Activated T-helper 17 cell treated with anti-CD3 and anti-CD28 coated beads, Interleukin-2, amount 50 U/mL, for 72 hours (primary cell): ENCODE results near the gene ATG5. TPM values are rescaled to one million over a fixed set of nuclear protein-coding genes. Genes with fewer than 3 reads are reported as not detected.
"Not testable (repeated sequence)": the region's sequence is repeated elsewhere in the genome, so short reads cannot be mapped to it uniquely, and the experiment has no call there.

Source experiments
- ATAC-seq: fragments of 150-1000 bp; cut with Tn5 transposase; replicated peaks from 2 replicates; pipeline ENCODE4 v1.10.0; 2021; ENCODE audit warnings: mild to moderate bottlenecking, moderate library complexity
- H3K27ac Mint-ChIP-seq: one replicate; pipeline ENCODE4 v1.8.0; 2022; ENCODE audit warnings: mixed read lengths
- H3K27me3 Mint-ChIP-seq: one replicate; pipeline ENCODE4 v1.8.0; 2022; ENCODE audit warnings: mixed read lengths
- H3K36me3 Mint-ChIP-seq: one replicate; pipeline ENCODE4 v1.8.0; 2022; ENCODE audit warnings: low read depth, mild to moderate bottlenecking, mixed read lengths
- H3K4me1 Mint-ChIP-seq: one replicate; pipeline ENCODE4 v1.8.0; 2022; ENCODE audit warnings: mixed read lengths
- H3K4me3 Mint-ChIP-seq: one replicate; pipeline ENCODE4 v1.8.0; 2022; ENCODE audit warnings: mild to moderate bottlenecking, mixed read lengths
- H3K9me3 Mint-ChIP-seq: one replicate; pipeline ENCODE4 v1.8.0; 2022; ENCODE audit warnings: mixed read lengths
- total RNA-seq, 2 donors: library from RNA; stranded (reverse); gene quantifications; one replicate each; pipeline ENCODE4 v1.2.3, GENCODE V29; 2022

Gene ATG5
- total RNA-seq, 2 donors from 2014 or later: 24.3 to 47.4 TPM

DNA sequence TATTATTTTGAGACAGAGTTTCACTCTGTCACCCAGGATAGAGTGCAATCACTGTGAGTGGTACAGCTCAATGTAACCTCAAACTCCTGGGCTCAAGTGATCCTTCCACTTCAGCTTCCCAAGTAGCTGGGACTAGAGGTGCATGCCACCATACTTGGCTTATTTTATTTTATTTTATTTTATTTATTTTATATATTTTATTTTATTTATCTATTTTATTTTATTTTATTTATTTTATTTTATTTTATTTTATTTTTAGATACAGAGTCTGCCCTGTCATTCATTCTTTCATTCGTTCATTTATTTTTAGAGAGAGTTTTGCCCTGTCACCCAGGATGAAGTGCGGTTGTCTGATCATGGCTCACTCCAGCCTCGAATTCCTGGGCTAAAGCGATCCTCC, 35.5 kb downstream of the ATG5 start:
- Mint-ChIP-seq H3K36me3 (peaks cover 51% of the 10 kb centered on the region), H3K9me3 (no peaks in the 10 kb centered on the region), H3K27me3 (no peaks in the 10 kb centered on the region), H3K4me3 (no peak overlapping the region), H3K4me1 (peaks cover 7% of the 10 kb centered on the region), H3K27ac (no peak overlapping the region)
- ATAC-seq: no peak

GRCh38 chr6:106287215-106287614, 38.3 kb downstream of the ATG5 start:
- ATAC-seq: no peak
- H3K36me3 Mint-ChIP-seq: peaks cover 37% of the 10 kb centered on the region
- no peak overlapping the region for H3K27ac Mint-ChIP-seq
- peaks cover 10% of the 10 kb centered on the region for H3K4me1 Mint-ChIP-seq
- no peaks in the 10 kb centered on the region for H3K9me3 Mint-ChIP-seq
- no peaks in the 10 kb centered on the region for H3K27me3 Mint-ChIP-seq
- H3K4me3 Mint-ChIP-seq: no peak overlapping the region

GRCh38 chr6:106286746-106287145, 38.8 kb downstream of the ATG5 start:
- Mint-ChIP-seq H3K4me1 (peaks cover 14% of the 10 kb centered on the region), H3K9me3 (no peaks in the 10 kb centered on the region), H3K36me3 (peaks cover 32% of the 10 kb centered on the region), H3K27ac (no peak overlapping the region), H3K4me3 (no peak overlapping the region), H3K27me3 (no peaks in the 10 kb centered on the region)
- ATAC-seq: no peak

DNA sequence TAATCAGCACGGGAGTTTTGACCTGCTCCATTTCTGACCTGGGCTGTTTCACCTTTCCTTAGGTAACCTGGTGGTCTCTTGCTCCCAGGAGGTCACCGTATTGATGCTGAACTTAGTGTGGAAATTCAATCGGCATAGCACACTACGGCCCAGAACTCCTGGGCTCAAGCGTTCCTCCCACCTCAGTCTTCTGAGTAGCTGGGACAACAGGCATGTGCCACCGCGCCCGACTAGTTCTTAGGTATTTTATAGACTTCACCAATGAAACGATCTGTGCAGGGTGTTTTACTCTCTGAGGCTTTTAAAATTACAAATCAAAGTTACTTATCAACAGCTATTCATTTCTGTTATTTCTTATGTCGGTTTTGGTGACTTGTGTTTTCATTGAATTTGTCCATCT, 42.1 kb downstream of the ATG5 start:
- Mint-ChIP-seq H3K27me3 (no peaks in the 10 kb centered on the region), H3K9me3 (no peaks in the 10 kb centered on the region), H3K36me3 (peaks cover 23% of the 10 kb centered on the region), H3K4me1 (peaks cover 29% of the 10 kb centered on the region), H3K4me3 (no peak overlapping the region), H3K27ac (no peak overlapping the region)
- no peak for ATAC-seq

- peak overlapping the region; percentile 29 for H3K27ac Mint-ChIP-seq
- peaks cover 29% of the 10 kb centered on the region for H3K4me1 Mint-ChIP-seq
- H3K9me3 Mint-ChIP-seq: no peaks in the 10 kb centered on the region
- peaks cover 29% of the 10 kb centered on the region for H3K36me3 Mint-ChIP-seq
- H3K27me3 Mint-ChIP-seq: no peaks in the 10 kb centered on the region
- peak; percentile 88 for ATAC-seq
- peak overlapping the region; percentile 5 for H3K4me3 Mint-ChIP-seq
Measured at GRCh38 chr6:106281661-106282060, 43.9 kb downstream of the ATG5 start.

- no peaks in the 10 kb centered on the region for H3K9me3 Mint-ChIP-seq
- peaks cover 35% of the 10 kb centered on the region for H3K36me3 Mint-ChIP-seq
- peak overlapping the region; percentile 29 for H3K27ac Mint-ChIP-seq
- H3K4me1 Mint-ChIP-seq: peaks cover 27% of the 10 kb centered on the region
- no peaks in the 10 kb centered on the region for H3K27me3 Mint-ChIP-seq
- H3K4me3 Mint-ChIP-seq: peak overlapping the region; percentile 25
- ATAC-seq: peak; percentile 60
Measured at GRCh38 chr6:106281088-106281487, 44.5 kb downstream of the ATG5 start.

DNA sequence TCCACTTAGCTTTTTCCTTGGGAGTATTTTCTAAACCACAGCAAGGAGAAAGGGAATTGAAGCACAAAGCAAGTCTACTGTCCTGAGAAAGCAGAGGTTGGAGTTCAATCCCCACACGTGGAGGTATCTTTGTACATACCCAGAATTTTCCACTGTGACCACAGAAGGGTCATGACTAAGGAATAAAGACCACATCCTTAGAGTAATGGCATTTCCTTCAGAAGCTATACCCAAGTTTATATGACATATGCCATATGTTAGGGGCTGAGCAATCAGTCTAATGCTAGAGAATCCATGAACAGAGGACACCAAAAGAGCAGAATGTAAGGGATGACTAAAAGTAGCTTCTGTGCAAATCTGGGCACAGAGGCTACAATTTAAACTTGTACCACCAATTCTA, 46.4 kb downstream of the ATG5 start:
- Mint-ChIP-seq H3K4me1 (peaks cover 24% of the 10 kb centered on the region), H3K9me3 (no peaks in the 10 kb centered on the region), H3K27me3 (no peaks in the 10 kb centered on the region), H3K36me3 (peaks cover 30% of the 10 kb centered on the region), H3K27ac (peak overlapping the region; percentile 32), H3K4me3 (no peak overlapping the region)
- peak; percentile 57 for ATAC-seq

DNA sequence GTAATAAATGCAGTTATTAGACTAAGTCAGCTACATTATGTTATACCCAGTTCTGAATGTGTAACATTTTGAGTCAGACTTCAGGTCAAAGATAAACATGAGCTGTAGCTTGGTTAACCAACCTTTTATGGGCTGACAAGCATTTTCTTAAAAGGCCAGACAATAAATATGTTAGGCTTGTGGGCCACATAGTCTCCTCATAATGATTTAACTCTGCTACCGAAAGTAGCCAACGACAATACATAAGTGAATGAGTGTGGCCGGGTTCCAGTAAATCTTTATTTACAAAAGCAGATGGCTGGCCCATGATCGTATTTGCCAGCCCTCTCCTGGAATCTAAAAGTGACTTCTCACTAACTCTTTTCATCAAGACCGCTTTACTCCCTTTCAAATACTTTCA, 49.9 kb downstream of the ATG5 start:
- Mint-ChIP-seq H3K4me1 (peaks cover 11% of the 10 kb centered on the region), H3K27me3 (no peaks in the 10 kb centered on the region), H3K4me3 (no peak overlapping the region), H3K27ac (no peak overlapping the region), H3K36me3 (peaks cover 30% of the 10 kb centered on the region), H3K9me3 (no peaks in the 10 kb centered on the region)
- peak; percentile 71 for ATAC-seq

DNA sequence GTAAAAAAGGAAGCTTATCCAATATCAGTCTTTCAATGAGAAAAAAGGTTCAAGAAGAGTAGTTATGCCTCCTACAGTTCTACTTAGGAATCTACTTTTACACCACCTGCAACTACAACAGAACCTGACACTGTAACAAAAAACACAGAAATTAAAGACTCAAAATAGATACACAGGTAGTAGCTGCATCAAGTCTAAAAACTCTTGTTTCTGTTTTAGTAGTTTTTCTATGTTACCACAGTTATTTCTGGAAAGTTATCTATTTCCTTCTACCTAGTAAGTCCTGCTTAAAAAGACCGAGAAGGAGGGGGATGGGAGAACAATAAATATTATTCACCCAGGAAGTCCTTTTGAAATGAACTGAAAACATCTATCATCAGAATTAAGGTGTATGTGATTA, 52.5 kb downstream of the ATG5 start:
- no peak overlapping the region for H3K27ac Mint-ChIP-seq
- no peaks in the 10 kb centered on the region for H3K27me3 Mint-ChIP-seq
- peaks cover 18% of the 10 kb centered on the region for H3K36me3 Mint-ChIP-seq
- no peaks in the 10 kb centered on the region for H3K9me3 Mint-ChIP-seq
- ATAC-seq: peak; percentile 33
- no peak overlapping the region for H3K4me3 Mint-ChIP-seq
- H3K4me1 Mint-ChIP-seq: peaks cover 11% of the 10 kb centered on the region

GRCh38 chr6:106272287-106272686, 53.3 kb downstream of the ATG5 start:
- Mint-ChIP-seq H3K9me3 (no peaks in the 10 kb centered on the region), H3K4me1 (peaks cover 16% of the 10 kb centered on the region), H3K36me3 (peaks cover 23% of the 10 kb centered on the region), H3K4me3 (no peak overlapping the region), H3K27ac (no peak overlapping the region), H3K27me3 (no peaks in the 10 kb centered on the region)
- peak; percentile 71 for ATAC-seq

DNA sequence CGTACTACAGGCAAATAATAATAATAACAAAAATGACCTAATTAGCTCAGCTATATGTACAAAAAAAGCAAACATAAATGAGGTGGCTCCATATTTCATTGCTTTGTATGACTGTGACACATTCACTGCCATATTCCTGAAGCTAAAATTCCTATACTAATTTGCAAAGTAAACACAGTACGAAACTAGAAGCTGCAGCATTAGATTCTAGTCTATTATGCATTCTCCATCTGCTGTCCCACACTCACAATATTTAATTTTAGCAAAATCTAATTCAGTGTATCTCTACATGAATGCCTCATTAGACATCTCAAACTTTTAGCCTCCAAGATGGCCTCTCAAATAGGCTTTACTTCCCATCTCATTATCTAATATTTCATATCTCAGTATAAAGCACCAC, 55.1 kb downstream of the ATG5 start:
- Mint-ChIP-seq H3K4me3 (no peak overlapping the region), H3K4me1 (peaks cover 17% of the 10 kb centered on the region), H3K9me3 (no peaks in the 10 kb centered on the region), H3K27me3 (no peaks in the 10 kb centered on the region), H3K27ac (no peak overlapping the region), H3K36me3 (peaks cover 28% of the 10 kb centered on the region)
- ATAC-seq: no peak

DNA sequence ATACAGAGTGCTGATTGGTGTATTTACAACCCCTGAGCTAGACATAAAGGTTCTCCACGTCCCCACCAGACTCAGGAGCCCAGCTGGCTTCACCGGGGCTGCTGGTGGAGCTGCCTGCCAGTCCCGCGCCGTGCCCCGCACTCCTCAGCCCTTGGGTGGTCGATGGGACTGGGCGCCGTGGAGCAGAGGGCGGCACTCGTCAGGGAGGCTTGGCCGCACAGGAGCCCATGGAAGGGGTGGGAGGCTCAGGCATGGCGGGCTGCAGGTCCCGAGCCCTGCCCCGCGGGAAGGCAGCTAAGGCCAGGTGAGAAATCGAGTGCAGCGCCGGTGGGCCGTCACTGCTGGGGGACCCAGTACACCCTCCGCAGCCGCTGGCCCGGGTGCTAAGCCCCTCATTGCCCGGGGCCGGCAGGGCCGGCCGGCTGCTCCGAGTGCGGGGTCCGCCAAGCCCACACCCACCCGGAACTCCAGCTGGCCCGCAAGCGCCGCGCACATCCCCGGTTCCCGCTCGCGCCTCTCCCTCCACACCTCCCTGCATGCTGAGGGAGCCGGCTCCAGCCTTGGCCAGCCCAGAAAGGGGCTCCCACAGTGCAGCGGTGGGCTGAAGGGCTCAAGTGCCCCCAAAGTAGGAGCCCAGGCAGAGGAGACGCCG, 56.2 kb downstream of the ATG5 start:
- H3K4me1 Mint-ChIP-seq: peaks cover 25% of the 10 kb centered on the region
- H3K36me3 Mint-ChIP-seq: peaks cover 38% of the 10 kb centered on the region
- H3K9me3 Mint-ChIP-seq, ATAC-seq, H3K27me3 Mint-ChIP-seq, H3K27ac Mint-ChIP-seq, H3K4me3 Mint-ChIP-seq: not testable (repeated sequence)

DNA sequence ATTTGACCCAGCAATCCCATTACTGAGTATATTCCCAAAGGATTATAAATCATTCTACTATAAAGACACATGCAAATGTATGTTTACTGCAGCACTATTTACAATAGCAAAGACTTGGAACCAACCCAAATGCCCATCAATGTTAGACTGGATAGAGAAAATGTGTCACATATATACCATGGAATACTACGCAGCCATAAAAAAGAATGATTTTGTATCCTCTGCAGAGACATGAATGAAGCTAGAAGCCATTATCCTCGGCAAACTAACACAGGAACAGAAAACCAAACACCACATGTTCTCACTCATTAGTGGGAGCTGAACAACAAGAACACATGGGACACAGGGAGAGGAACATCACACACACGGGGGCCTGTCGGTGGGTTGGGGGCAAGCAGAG, 57.1 kb downstream of the ATG5 start:
- H3K36me3 Mint-ChIP-seq: peaks cover 47% of the 10 kb centered on the region
- H3K4me1 Mint-ChIP-seq: peaks cover 23% of the 10 kb centered on the region
- H3K9me3 Mint-ChIP-seq, ATAC-seq, H3K27me3 Mint-ChIP-seq, H3K27ac Mint-ChIP-seq, H3K4me3 Mint-ChIP-seq: not testable (repeated sequence)

GRCh38 chr6:106264433-106264832, 61.1 kb downstream of the ATG5 start:
- not testable (repeated sequence) for H3K27me3 Mint-ChIP-seq, H3K9me3 Mint-ChIP-seq, H3K27ac Mint-ChIP-seq, ATAC-seq, H3K4me3 Mint-ChIP-seq
- Mint-ChIP-seq H3K36me3 (peaks cover 47% of the 10 kb centered on the region), H3K4me1 (peaks cover 19% of the 10 kb centered on the region)

DNA sequence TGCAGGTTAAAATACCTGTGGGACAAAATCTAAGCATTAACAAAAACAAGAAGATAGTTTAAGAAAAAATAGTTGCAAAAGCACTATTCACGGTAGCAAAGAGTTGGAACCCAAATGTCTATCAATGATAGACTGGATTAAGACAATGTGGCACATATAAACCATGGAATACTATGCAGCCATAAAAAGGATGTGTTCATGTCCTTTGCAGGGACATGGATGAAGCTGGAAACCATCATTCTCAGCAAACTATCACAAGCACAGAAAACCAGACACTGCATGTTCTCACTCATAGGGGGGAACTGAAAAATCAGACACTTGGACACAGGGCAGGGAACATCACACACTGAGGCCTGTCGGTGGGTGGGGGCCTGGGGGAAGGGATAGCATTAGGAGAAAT, 65.8 kb downstream of the ATG5 start:
- not testable (repeated sequence) for H3K27ac Mint-ChIP-seq, H3K27me3 Mint-ChIP-seq, ATAC-seq, H3K4me1 Mint-ChIP-seq, H3K4me3 Mint-ChIP-seq, H3K9me3 Mint-ChIP-seq
- peaks cover 13% of the 10 kb centered on the region for H3K36me3 Mint-ChIP-seq

- Mint-ChIP-seq H3K27ac (no peak overlapping the region), H3K4me3 (no peak overlapping the region), H3K9me3 (no peaks in the 10 kb centered on the region), H3K27me3 (no peaks in the 10 kb centered on the region), H3K36me3 (peaks cover 3% of the 10 kb centered on the region), H3K4me1 (peaks cover 10% of the 10 kb centered on the region)
- ATAC-seq: no peak
Measured at GRCh38 chr6:106258726-106259125, 66.8 kb downstream of the ATG5 start.
